ENCODE measurements around the gene HERPUD1.

Gene HERPUD1

DNA sequence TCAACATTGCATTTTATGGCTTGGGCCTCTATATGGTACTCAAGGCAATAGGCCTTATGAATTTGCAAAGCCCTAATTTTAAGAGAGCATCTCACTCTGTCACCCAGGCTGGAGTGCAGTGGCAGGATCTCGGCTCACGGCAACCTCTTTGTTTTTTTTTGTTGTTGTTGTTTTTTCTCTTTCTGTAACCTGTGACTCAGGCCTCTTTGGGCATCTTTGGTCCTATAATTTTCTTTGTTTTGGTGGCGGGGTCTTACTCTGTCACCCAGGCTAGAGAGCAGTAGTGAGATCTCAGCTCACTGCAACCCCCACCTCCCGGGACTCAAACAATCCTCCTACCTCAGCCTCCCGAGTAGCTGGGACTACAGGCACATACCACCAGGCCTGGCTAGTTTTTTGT lies 21.8 kb upstream of the HERPUD1 start:
- no peak for DNase-seq

GRCh38 chr16:56910654-56911539 lies 21.0 kb upstream of the HERPUD1 start:
- no peak for DNase-seq

GRCh38 chr16:56911771-56912571 lies 20.0 kb upstream of the HERPUD1 start:
- DNase-seq: no peak

DNA sequence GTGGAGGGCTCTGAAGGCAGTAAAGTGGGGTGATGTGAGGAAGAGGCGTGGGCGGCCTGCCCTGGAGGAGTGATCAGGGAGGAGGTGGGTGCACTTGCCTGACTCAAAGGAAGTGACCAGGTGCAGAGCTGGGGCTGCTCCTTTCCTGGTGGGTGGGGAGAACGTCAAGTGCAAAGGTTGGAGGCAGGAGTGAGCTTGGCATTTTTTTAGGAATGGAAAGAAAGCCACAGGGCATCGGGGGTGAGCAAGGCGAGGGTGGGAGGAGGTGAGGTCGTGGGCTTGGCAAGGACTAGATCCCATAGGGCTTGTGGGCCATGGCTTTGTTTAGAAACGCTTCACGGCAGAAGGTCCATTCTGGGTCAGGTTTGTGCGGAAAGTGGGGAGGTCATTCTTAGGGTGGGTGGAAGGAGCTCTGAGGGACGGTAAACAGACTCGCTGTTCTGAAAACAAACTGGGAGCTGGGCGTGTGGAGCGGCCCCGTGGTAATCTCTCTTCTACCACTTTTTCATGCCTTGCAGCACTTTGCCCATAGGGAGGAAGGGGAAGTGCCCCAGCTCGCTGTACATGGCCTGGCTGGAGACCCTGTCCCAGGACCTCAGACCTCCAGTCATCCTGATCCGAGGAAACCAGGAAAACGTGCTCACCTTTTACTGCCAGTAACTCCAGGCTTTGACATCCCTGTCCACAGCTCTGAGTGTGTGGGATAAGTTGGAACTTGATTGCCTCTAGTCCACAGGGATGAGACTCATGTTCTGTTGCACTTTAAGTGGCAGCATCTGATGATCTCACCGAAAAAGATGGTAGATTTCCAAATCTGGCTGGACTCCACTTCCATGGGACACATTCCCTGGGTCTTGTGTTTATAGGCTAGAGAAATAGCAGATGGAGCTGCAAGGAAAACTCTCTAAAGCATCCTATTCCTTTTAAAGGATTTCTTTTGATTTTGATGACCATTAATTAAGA lies 18.9 kb upstream of the HERPUD1 start:
- DNase-seq: no peak

GRCh38 chr16:56914896-56915295 lies 17.0 kb upstream of the HERPUD1 start:
- DNase-seq: no peak

DNA sequence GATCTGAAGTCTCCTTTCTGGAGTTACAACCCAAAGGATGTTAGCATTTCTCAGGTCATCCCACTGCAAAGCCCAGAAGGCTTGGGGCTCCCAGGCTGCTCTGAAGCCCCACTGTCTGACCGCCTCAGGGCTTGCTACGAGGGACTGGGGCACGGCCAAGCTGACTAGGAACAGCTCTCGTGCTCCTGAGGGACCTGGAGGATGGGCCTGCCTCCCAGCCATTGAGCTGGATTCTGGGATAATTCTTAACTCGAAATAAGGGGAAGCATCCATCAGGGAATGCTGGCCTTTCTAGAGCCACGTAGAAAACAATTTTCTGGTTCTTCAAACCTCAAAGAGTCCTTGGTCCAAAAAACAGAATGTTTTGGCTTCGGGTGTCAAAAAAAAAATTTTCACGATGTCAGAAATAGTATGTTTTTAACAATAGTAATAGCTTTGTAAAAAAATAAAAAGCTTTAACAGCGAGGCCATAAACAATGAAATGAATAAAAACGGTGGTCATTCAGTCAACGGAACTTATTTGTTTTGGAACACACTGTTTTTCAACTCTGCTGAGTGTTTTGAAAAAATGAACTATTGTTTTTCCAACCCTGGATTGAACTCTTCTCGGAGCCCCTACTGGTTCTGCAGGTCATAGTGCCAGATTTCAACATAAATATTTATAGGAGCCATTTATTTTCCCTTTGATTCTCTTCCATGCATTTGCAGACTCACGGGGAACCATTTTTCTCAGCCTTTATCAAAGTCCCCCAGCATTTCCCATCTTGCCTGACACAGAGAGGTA lies 16.4 kb upstream of the HERPUD1 start:
- peak; percentile 50 for DNase-seq

- DNase-seq: no peak
These were observed 15.2 kb upstream of the HERPUD1 start for GRCh38 chr16:56916571-56917403.

DNA sequence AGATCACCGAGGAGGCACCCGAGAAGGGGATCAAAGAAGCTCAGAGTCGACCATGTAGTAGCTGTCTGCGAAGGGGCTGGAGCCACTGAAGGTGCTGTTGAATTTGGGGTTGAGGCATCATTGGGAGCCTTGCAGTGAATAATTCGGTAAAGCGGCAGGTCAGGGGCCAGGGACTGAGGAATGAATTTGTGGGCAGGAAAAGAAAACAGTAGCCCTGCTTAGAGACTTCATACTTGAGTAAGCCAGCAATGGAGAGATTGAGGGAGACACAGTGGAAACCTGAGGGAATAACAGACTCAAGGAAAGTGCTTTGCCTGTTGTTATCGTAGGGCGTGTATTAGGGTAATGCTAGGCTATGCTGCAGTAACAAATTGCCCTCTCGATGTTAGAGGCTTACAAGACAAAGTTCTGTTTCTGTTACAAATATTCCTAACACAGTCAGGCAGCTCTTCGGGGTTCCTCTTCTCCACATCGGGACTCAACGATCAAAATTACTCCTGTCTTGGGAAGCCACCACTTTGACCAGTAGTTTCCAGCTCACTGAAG lies 13.4 kb upstream of the HERPUD1 start:
- no peak for DNase-seq

GRCh38 chr16:56919099-56919800 lies 12.7 kb upstream of the HERPUD1 start:
- no peak for DNase-seq

DNA sequence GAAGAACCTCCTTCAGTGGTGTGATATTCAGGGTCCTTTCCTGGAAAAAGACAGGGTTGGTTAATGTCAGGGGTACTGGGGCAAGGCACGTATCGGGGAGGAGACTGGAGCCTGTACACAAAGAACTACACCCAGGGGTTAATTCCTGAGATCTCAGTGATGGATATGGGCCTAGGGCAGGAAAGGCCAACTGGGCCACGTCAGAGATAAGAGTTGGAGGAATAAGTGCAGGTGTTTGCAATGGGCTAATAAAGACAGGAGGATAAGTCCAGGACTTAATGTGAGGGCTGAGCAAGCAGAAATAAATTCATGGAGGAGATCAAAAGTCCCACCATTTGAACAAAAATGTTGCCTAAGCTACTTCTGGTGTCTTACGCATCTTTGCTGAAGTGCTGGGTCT lies 10.4 kb upstream of the HERPUD1 start:
- DNase-seq: no peak

- DNase-seq: no peak
These were observed 8.4 kb upstream of the HERPUD1 start for GRCh38 chr16:56923481-56924091.

- DNase-seq: no peak
These were observed 4.5 kb upstream of the HERPUD1 start for GRCh38 chr16:56927471-56927870.

- no peak for DNase-seq
These were observed 2.3 kb upstream of the HERPUD1 start for GRCh38 chr16:56929639-56930038.

DNA sequence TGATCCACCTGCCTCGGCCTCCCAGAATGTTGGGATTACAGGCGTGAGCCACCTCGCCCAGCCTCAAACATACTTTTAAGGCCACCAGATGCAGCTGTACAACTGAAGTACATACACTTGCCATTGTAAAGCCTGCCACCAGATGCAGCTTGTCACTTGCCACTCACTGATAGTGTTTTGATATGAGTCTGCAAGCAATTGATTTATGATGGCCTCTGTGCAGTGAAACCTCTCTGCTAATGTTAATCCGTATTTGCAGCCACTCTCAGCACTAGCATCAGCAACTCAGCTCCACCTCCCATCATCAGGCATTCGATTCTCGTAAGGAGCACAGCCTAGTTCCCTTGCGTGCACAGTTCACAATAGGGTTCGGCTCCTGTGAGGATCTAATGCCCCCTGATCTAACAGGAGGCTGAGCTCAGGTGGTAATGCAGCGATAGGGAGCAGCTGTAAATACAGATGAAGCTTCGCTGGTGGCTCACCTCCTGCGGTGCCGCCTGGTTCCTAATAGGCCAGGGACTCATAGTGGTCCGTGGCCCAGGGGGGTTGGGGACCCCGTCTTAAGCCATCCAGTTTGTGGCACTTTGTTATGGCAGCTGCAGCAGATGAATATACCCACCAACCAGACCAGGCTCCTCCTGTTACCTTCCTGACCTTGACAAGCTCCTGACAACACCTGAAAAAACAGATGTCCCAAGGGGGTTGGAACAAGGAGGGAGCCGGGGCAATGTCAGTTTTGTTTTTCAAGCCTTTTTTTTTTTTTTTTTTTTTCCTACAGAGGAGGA lies 1.3 kb upstream of the HERPUD1 start:
- peak; percentile 51 for DNase-seq

GRCh38 chr16:56931271-56931891 lies 561 bp upstream of the HERPUD1 start:
- DNase-seq: no peak

- DNase-seq: peak; percentile 84
These were observed 1.0 kb downstream of the HERPUD1 start for GRCh38 chr16:56932721-56933619.

Data from right kidney (tissue), 1 donor.